ENCODE measurements around the gene SESN1. TPM values are rescaled to one million over a fixed set of nuclear protein-coding genes. Genes with fewer than 3 reads are reported as not detected.
A peak's percentile ranks its signal among the peaks of the same experiment; 100 is the strongest.

Gene SESN1
- total RNA-seq, 1 donor from 2014 or later, result 28.9 TPM

GRCh38 chr6:109058620-109059019 lies 36.0 kb downstream of the SESN1 start:
- no peak for TF ChIP-seq CTCF (IDR thresholded peaks at IDR 0.05; ENCODE audit: unreplicated experiment)
- no peak for DNase-seq (ENCODE audit: low spot score in 2 of 2, unreplicated experiment in 2 of 2)
- Mint-ChIP-seq H3K27ac (no peak overlapping the region), H3K9me3 (no peaks in the 10 kb centered on the region), H3K27me3 (ENCODE audit: low read depth) (no peaks in the 10 kb centered on the region), H3K4me3 (no peak overlapping the region), H3K4me1 (peaks cover 21% of the 10 kb centered on the region), H3K36me3 (no peaks in the 10 kb centered on the region)

GRCh38 chr6:109056661-109057060 lies 38.0 kb downstream of the SESN1 start:
- Mint-ChIP-seq H3K4me1 (peaks cover 35% of the 10 kb centered on the region), H3K4me3 (no peak overlapping the region), H3K27ac (no peak overlapping the region), H3K9me3 (no peaks in the 10 kb centered on the region), H3K27me3 (ENCODE audit: low read depth) (no peaks in the 10 kb centered on the region), H3K36me3 (no peaks in the 10 kb centered on the region)
- no peak for TF ChIP-seq CTCF (IDR thresholded peaks at IDR 0.05; ENCODE audit: unreplicated experiment)
- no peak for DNase-seq (ENCODE audit: low spot score in 2 of 2, unreplicated experiment in 2 of 2)

GRCh38 chr6:109055771-109056235 lies 38.8 kb downstream of the SESN1 start:
- Mint-ChIP-seq H3K27ac (no peak overlapping the region), H3K4me3 (no peak overlapping the region), H3K9me3 (no peaks in the 10 kb centered on the region), H3K27me3 (ENCODE audit: low read depth) (no peaks in the 10 kb centered on the region), H3K4me1 (peaks cover 37% of the 10 kb centered on the region), H3K36me3 (no peaks in the 10 kb centered on the region)
- no peak for TF ChIP-seq CTCF (IDR thresholded peaks at IDR 0.05; ENCODE audit: unreplicated experiment)
- no peak for DNase-seq (ENCODE audit: low spot score in 2 of 2, unreplicated experiment in 2 of 2)

GRCh38 chr6:109053336-109053735 lies 41.3 kb downstream of the SESN1 start:
- H3K36me3 Mint-ChIP-seq, result peaks cover 9% of the 10 kb centered on the region
- peak overlapping the region; percentile 76 for H3K27ac Mint-ChIP-seq
- no peaks in the 10 kb centered on the region for H3K27me3 Mint-ChIP-seq (ENCODE audit: low read depth)
- no peak for TF ChIP-seq CTCF (IDR thresholded peaks at IDR 0.05; ENCODE audit: unreplicated experiment)
- DNase-seq (ENCODE audit: low spot score in 2 of 2, unreplicated experiment in 2 of 2), result no peak
- no peak overlapping the region for H3K4me3 Mint-ChIP-seq
- peaks cover 9% of the 10 kb centered on the region for H3K9me3 Mint-ChIP-seq
- H3K4me1 Mint-ChIP-seq, result peaks cover 33% of the 10 kb centered on the region

GRCh38 chr6:109052852-109053251 lies 41.8 kb downstream of the SESN1 start:
- Mint-ChIP-seq H3K36me3 (peaks cover 13% of the 10 kb centered on the region), H3K4me3 (no peak overlapping the region), H3K4me1 (peaks cover 33% of the 10 kb centered on the region), H3K27me3 (ENCODE audit: low read depth) (no peaks in the 10 kb centered on the region), H3K27ac (peak overlapping the region; percentile 76), H3K9me3 (peaks cover 9% of the 10 kb centered on the region)
- TF ChIP-seq CTCF (IDR thresholded peaks at IDR 0.05; ENCODE audit: unreplicated experiment), result no peak
- no peak for DNase-seq (ENCODE audit: low spot score in 2 of 2, unreplicated experiment in 2 of 2)
